Peyer's patch (tissue), 4 donors: Measurements from ENCODE around the gene CCDC197.

Experiments used
- POLR2A ChIP-seq, 2 donors: fragments of 450-650 bp; IDR thresholded peaks; one replicate each; pipeline ENCODE4 v1.5.1; 2017; ENCODE audit warnings: antibody characterized with exemption in 2 of 2, mild to moderate bottlenecking in 2 of 2, moderate library complexity in 2 of 2
- TF ChIP-seq, protein P1 (sequence below), 6 experiments: fragments of 450-650 bp in 4 of 6; fragments of 200-600 bp in 2 of 6; sonication (generic) in 1 of 6; IDR thresholded peaks; one replicate each; pipeline ENCODE4 v1.5.1; 2017 to 2019; ENCODE audit warnings: antibody characterized with exemption in 6 of 6, mild to moderate bottlenecking in 3 of 6, moderate library complexity in 1 of 6

DNA sequence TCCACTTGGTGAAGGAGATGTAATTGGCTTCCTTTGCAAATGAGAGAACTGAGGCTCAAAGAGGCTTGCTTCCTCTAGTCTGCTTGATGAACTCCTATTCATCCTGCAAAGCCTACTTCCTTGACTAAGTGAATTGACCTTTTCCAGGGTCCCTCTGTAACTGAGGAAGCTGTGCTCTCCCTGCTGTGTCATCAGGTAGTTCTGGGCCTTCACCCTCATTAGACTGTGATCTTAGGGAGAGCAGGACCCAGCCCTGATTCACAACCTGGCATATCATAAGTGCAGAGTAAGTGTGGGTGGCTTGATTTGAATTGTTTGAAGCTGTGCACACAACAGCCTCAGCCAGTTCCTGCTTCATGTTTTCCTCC lies 37.0 kb upstream of the CCDC197 start:
- TF ChIP-seq POLR2A (IDR thresholded peaks at IDR 0.05): no peak
- TF ChIP-seq, protein P1, sequence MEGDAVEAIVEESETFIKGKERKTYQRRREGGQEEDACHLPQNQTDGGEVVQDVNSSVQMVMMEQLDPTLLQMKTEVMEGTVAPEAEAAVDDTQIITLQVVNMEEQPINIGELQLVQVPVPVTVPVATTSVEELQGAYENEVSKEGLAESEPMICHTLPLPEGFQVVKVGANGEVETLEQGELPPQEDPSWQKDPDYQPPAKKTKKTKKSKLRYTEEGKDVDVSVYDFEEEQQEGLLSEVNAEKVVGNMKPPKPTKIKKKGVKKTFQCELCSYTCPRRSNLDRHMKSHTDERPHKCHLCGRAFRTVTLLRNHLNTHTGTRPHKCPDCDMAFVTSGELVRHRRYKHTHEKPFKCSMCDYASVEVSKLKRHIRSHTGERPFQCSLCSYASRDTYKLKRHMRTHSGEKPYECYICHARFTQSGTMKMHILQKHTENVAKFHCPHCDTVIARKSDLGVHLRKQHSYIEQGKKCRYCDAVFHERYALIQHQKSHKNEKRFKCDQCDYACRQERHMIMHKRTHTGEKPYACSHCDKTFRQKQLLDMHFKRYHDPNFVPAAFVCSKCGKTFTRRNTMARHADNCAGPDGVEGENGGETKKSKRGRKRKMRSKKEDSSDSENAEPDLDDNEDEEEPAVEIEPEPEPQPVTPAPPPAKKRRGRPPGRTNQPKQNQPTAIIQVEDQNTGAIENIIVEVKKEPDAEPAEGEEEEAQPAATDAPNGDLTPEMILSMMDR (IDR thresholded peaks at IDR 0.05): no peak
